NCI-H2227 (cell line): ENCODE measurements around the gene PIPOX.

Experiments
- DNase-seq: peaks from one replicate; lab custom pipeline; 2025; ENCODE audit not compliant: unreplicated experiment; lab: John Stamatoyannopoulos, UW

The PIPOX gene

GRCh38 chr17:29046473-29046839, 3.5 kb downstream of the PIPOX start:
- DNase-seq, result no peak

GRCh38 chr17:29048440-29049368, 5.8 kb downstream of the PIPOX start:
- DNase-seq, result peak; percentile 86

- no peak for DNase-seq
Measured at GRCh38 chr17:29049541-29050145, 6.7 kb downstream of the PIPOX start.

- no peak for DNase-seq
Measured at GRCh38 chr17:29050176-29050575, 7.2 kb downstream of the PIPOX start.

GRCh38 chr17:29051194-29051593, 8.3 kb downstream of the PIPOX start:
- DNase-seq, result no peak

GRCh38 chr17:29051731-29052130, 8.8 kb downstream of the PIPOX start:
- no peak for DNase-seq

GRCh38 chr17:29054835-29055234, 11.9 kb downstream of the PIPOX start:
- peak; percentile 38 for DNase-seq

- DNase-seq, result no peak
Measured at GRCh38 chr17:29057361-29057760, 14.4 kb downstream of the PIPOX start.

GRCh38 chr17:29058391-29058790, 15.4 kb downstream of the PIPOX start:
- no peak for DNase-seq

GRCh38 chr17:29059281-29059680, 16.3 kb downstream of the PIPOX start:
- DNase-seq, result no peak

GRCh38 chr17:29060475-29060874, 17.5 kb downstream of the PIPOX start:
- peak; percentile 48 for DNase-seq

GRCh38 chr17:29061036-29061435, 18.1 kb downstream of the PIPOX start:
- peak; percentile 23 for DNase-seq

GRCh38 chr17:29062215-29062614, 19.3 kb downstream of the PIPOX start:
- no peak for DNase-seq

GRCh38 chr17:29063992-29064391, 21.1 kb downstream of the PIPOX start:
- DNase-seq, result no peak

- no peak for DNase-seq
Measured at GRCh38 chr17:29066047-29066446, 23.1 kb downstream of the PIPOX start.

GRCh38 chr17:29066606-29067005, 23.7 kb downstream of the PIPOX start:
- DNase-seq, result no peak

- no peak for DNase-seq
Measured at GRCh38 chr17:29068818-29069217, 25.9 kb downstream of the PIPOX start.

- DNase-seq, result peak; percentile 19
Measured at GRCh38 chr17:29069526-29070041, 26.6 kb downstream of the PIPOX start.

- no peak for DNase-seq
Measured at GRCh38 chr17:29070308-29070707, 27.4 kb downstream of the PIPOX start.

GRCh38 chr17:29070781-29071180, 27.8 kb downstream of the PIPOX start:
- DNase-seq, result peak; percentile 79

GRCh38 chr17:29071303-29071702, 28.4 kb downstream of the PIPOX start:
- DNase-seq, result no peak

GRCh38 chr17:29073045-29073444, 30.1 kb downstream of the PIPOX start:
- no peak for DNase-seq
